Liver (tissue), 3 donors: ENCODE data around the gene TOGARAM2.

Experiments
- CTCF ChIP-seq: fragments of 150-350 bp; IDR thresholded peaks from 2 replicates; pipeline ENCODE4 v1.5.1; 2017; ENCODE audit warnings: improper control_type of control experiment, low read depth, low read length; ENCODE audit not compliant: missing input control
- EGR1 ChIP-seq, 2 donors: IDR thresholded peaks; 2 replicates each; pipeline ENCODE4 v1.6.1; 2016 to 2018; ENCODE audit warnings: antibody characterized with exemption in 2 of 2, low read depth in 2 of 2
- GABPA ChIP-seq, 2 donors: IDR thresholded peaks in 1 of 2; conservative IDR thresholded peaks in 1 of 2; 2 replicates each; pipeline ENCODE4 v1.6.1; 2016; ENCODE audit warnings: antibody characterized with exemption in 2 of 2, mild to moderate bottlenecking in 1 of 2, moderate library complexity in 1 of 2
- HNF4A ChIP-seq, 2 donors: conservative IDR thresholded peaks; 2 replicates each; pipeline ENCODE4 v1.6.1; 2016; ENCODE audit warnings: antibody characterized with exemption in 2 of 2, mild to moderate bottlenecking in 2 of 2
- HNF4G ChIP-seq: IDR thresholded peaks from 2 replicates; pipeline ENCODE4 v1.6.1; 2016; ENCODE audit warnings: antibody characterized with exemption
- JUND ChIP-seq, 2 donors: IDR thresholded peaks; 2 replicates each; pipeline ENCODE4 v1.6.1; 2016; ENCODE audit warnings: antibody characterized with exemption in 2 of 2
- RAD21 ChIP-seq, 2 donors: IDR thresholded peaks; 2 replicates each; pipeline ENCODE4 v1.6.1; 2016; ENCODE audit warnings: antibody characterized with exemption in 2 of 2, mild to moderate bottlenecking in 2 of 2
- REST ChIP-seq: IDR thresholded peaks from 2 replicates; pipeline ENCODE4 v1.6.1; 2016; ENCODE audit warnings: antibody characterized with exemption, mild to moderate bottlenecking
- TAF1 ChIP-seq: conservative IDR thresholded peaks from 2 replicates; pipeline ENCODE4 v1.6.1; 2016; ENCODE audit warnings: antibody characterized with exemption, mild to moderate bottlenecking
- YY1 ChIP-seq: IDR thresholded peaks from 2 replicates; pipeline ENCODE4 v1.6.1; 2016; ENCODE audit warnings: antibody characterized with exemption, mild to moderate bottlenecking
- ZBTB33 ChIP-seq: IDR thresholded peaks from 2 replicates; pipeline ENCODE4 v1.6.1; 2016; ENCODE audit warnings: antibody characterized with exemption
- donor health status: healthy.
- donor health status: healthy.

GRCh38 chr2:29063646-29064345 is 82.7 kb downstream of the TOGARAM2 start:
- no peak for TF ChIP-seq ZBTB33
- no peak for TF ChIP-seq CTCF
- TF ChIP-seq JUND (IDR thresholded peaks at IDR 0.05): no peak
- no peak for TF ChIP-seq TAF1
- TF ChIP-seq YY1: no peak
- no peak for TF ChIP-seq REST
- TF ChIP-seq EGR1 (IDR thresholded peaks at IDR 0.05; ENCODE audit: low read depth in 2 of 2): no peak
- TF ChIP-seq HNF4A (conservative IDR thresholded peaks at IDR 0.05): no peak
- TF ChIP-seq HNF4G: no peak
- no peak for TF ChIP-seq RAD21 (IDR thresholded peaks at IDR 0.05)
- TF ChIP-seq GABPA (IDR thresholded peaks at IDR 0.05 in 1 of 2, conservative IDR thresholded peaks at IDR 0.05 in 1 of 2): no peak
